PFSK-1 (cell line): ENCODE results near the gene TTC12.

Experiments
- FOXP2 ChIP-seq: optimal IDR thresholded peaks from 2 replicates; pipeline ENCODE3; 2011; ENCODE audit warnings: borderline replicate concordance, control low read depth, inconsistent platforms; ENCODE audit not compliant: insufficient read depth; ENCODE audit errors: extremely low read length, extremely low read depth
- POLR2AphosphoS5 ChIP-seq: IDR thresholded peaks from 2 replicates; pipeline ENCODE4 v1.6.1; 2012; ENCODE audit warnings: low read depth, mild to moderate bottlenecking, control low read depth, low read length, moderate library complexity
- REST ChIP-seq, 2 experiments: IDR thresholded peaks; 2 replicates each; pipeline versions ENCODE4 v1.6.1 to v1.8.0; 2011 to 2012; ENCODE audit warnings: low read depth in 2 of 2, low read length in 2 of 2, control low read depth in 1 of 2, inconsistent platforms in 1 of 2, mild to moderate bottlenecking in 1 of 2, moderate library complexity in 1 of 2; ENCODE audit not compliant: insufficient read depth in 1 of 2
- SIN3A ChIP-seq: IDR thresholded peaks from 2 replicates; pipeline ENCODE4 v1.6.1; 2012; ENCODE audit warnings: mild to moderate bottlenecking, low read length, moderate library complexity, borderline replicate concordance; ENCODE audit not compliant: insufficient read depth
- TAF1 ChIP-seq: IDR thresholded peaks from 2 replicates; pipeline ENCODE4 v1.6.1; 2012; ENCODE audit warnings: low read length, control low read depth, borderline replicate concordance; ENCODE audit not compliant: insufficient read depth

Gene TTC12

DNA sequence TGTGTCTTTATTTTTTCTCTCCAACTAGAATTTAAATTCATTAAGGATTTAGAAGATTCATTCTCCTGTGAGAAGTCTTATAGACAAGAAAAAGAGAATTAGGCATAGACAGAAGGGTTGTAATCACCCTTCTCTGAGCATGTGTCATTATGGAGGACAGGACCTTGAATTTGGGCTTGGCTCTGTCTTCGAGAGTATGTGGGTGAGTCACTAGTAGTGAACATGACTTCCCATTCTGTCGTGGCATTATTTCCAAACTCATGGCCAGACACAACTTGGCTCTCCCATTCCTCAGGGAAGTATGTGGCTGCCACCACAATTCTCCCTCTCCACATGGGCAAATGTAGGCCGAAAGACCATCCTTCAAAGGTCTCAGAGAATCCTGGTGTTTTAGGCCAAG, 58.9 kb downstream of the TTC12 start:
- no peak for TF ChIP-seq POLR2AphosphoS5
- no peak for TF ChIP-seq TAF1
- no peak for TF ChIP-seq REST (IDR thresholded peaks at IDR 0.05; ENCODE audit: insufficient read depth in 1 of 2, low read depth in 2 of 2, low read length in 2 of 2)
- TF ChIP-seq FOXP2 = no peak
- no peak for TF ChIP-seq SIN3A

GRCh38 chr11:113373981-113374560, 59.7 kb downstream of the TTC12 start:
- TF ChIP-seq FOXP2 (no peak), POLR2AphosphoS5 (no peak), REST (IDR thresholded peaks at IDR 0.05; ENCODE audit: insufficient read depth in 1 of 2, low read depth in 2 of 2, low read length in 2 of 2) (no peak), SIN3A (no peak), TAF1 (no peak)

DNA sequence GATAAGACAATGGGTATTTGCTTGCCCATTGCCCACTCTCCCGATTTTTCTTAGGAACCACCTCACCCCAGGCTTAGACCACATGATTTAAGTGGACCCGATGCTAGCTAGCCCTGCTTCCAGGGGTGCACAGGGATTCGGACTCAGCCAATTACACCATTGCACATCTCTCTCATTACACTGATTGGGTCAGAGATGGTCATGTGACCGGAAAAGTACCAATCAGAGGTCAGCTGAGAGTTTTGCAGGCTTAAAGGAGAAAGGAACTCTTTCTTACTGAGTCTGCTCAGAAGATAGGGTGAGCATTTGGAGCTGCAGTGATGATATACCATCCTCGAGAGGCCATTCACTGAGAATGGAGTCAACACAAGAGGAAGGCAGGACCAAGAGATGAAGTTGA, 61.0 kb downstream of the TTC12 start:
- TF ChIP-seq REST (IDR thresholded peaks at IDR 0.05; ENCODE audit: insufficient read depth in 1 of 2, low read depth in 2 of 2, low read length in 2 of 2) = no peak
- no peak for TF ChIP-seq POLR2AphosphoS5

DNA sequence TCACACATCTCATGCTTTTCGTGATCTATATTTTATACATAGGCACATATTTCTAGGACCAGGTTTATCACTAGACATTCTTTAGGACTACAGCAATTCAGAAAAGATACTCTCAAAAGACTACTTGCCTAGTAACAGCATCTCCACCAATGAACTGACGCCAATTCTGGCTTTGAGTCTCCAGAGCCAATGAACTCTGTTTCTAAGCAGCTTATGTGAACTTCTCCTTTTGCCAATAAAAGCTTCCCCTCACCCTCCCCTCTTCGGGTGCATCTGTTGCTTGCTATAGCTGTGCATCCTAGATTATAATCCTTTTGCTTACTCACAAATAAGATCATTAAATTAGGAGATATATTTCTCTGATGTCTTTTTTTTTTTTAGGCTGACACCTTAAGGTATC, 61.8 kb downstream of the TTC12 start:
- TF ChIP-seq SIN3A (no peak), REST (IDR thresholded peaks at IDR 0.05; ENCODE audit: insufficient read depth in 1 of 2, low read depth in 2 of 2, low read length in 2 of 2) (no peak), FOXP2 (no peak), TAF1 (no peak), POLR2AphosphoS5 (no peak)

DNA sequence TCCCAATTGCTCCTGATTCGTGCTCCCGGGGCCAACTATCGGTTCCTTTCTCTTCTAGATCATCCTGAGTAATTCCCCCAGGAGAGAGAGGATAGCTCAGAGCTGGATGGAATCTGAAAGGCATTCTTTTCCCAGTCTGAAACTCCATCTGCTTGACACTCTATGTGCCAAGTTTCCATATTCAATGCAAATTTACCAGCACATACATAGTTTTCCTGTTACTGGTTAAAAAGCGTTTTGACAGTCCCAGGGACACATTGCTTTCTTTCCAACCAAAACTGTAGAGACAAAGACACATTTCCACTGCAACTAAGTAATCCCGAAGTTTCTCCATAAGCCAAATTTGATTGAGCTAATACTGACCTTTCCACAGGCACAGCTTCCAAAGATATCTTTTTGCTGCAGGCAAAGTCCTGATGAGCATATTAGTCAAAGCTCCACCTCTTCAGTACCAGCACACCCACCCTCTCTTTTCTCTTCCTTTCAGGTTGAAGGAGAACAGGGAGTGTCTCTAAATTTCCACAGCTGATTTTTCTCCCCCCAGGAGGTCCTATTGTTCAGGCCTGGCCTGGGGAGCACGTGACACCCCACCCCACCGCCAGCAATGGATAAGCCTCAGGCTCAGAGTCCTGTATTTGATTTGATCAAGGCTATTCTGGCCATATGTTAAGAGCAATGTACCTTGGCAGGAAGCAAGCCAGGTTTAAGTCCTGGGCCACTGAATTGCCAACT, 63.5 kb downstream of the TTC12 start:
- no peak for TF ChIP-seq TAF1
- TF ChIP-seq FOXP2 = no peak
- no peak for TF ChIP-seq POLR2AphosphoS5
- TF ChIP-seq REST (IDR thresholded peaks at IDR 0.05; ENCODE audit: insufficient read depth in 1 of 2, low read depth in 2 of 2, low read length in 2 of 2) = no peak
